Astrocyte (in vitro differentiated cells and primary cell): Measurements from ENCODE around the gene HMGCL. TPM values are rescaled to one million over a fixed set of nuclear protein-coding genes. Genes with fewer than 3 reads are reported as not detected.

ENCODE experiments used
- DNase-seq: peaks from one replicate; pipeline ENCODE4 v3.0.0-alpha.2; 2010; ENCODE audit warnings: low read depth
- FAIRE-seq: peaks from 2 replicates; lab custom pipeline; 2011; peaks lifted over from hg19 to GRCh38; lab: Jason Lieb, UNC
- H2AFZ ChIP-seq: 2 replicates; pipeline ENCODE4 v1.6.0; 2012; ENCODE audit warnings: low read depth, low read length, inconsistent platforms
- H3K27ac ChIP-seq: 2 replicates; pipeline ENCODE4 v1.5.1; 2011; ENCODE audit warnings: low read depth, low read length, inconsistent platforms
- H3K27me3 ChIP-seq: 2 replicates; pipeline ENCODE4 v1.6.0; 2011; ENCODE audit warnings: low read length, inconsistent platforms; ENCODE audit not compliant: insufficient read depth
- H3K36me3 ChIP-seq: 2 replicates; pipeline ENCODE4 v1.5.1; 2011; ENCODE audit warnings: low read length, inconsistent platforms; ENCODE audit not compliant: insufficient read depth
- H3K4me1 ChIP-seq: 2 replicates; pipeline ENCODE4 v1.5.1; 2011; ENCODE audit warnings: low read length, inconsistent platforms; ENCODE audit not compliant: insufficient read depth
- H3K4me2 ChIP-seq: 2 replicates; pipeline ENCODE4 v1.6.0; 2012; ENCODE audit warnings: low read length, inconsistent platforms
- H3K4me3 ChIP-seq: 2 replicates; pipeline ENCODE4 v1.5.1; 2011; ENCODE audit warnings: low read depth, mild to moderate bottlenecking, low read length, inconsistent platforms; ENCODE audit not compliant: insufficient read depth
- H3K79me2 ChIP-seq: 2 replicates; pipeline ENCODE4 v1.6.0; 2012; ENCODE audit warnings: mild to moderate bottlenecking, low read length, inconsistent platforms; ENCODE audit not compliant: insufficient read depth
- H3K9ac ChIP-seq: 2 replicates; pipeline ENCODE4 v1.6.0; 2012; ENCODE audit warnings: mild to moderate bottlenecking, low read length, inconsistent platforms
- H3K9me3 ChIP-seq: 2 replicates; pipeline ENCODE4 v1.5.1; 2012; ENCODE audit warnings: low read depth, mild to moderate bottlenecking, low read length, inconsistent platforms; ENCODE audit not compliant: insufficient read depth
- H4K20me1 ChIP-seq: 2 replicates; pipeline ENCODE4 v1.6.0; 2012; ENCODE audit warnings: low read length, inconsistent platforms; ENCODE audit not compliant: insufficient read depth
- H3K27ac Mint-ChIP-seq: one replicate; pipeline ENCODE4 v1.8.0; 2021; ENCODE audit warnings: mild to moderate bottlenecking, mixed read lengths; ENCODE audit not compliant: unreplicated experiment
- H3K27me3 Mint-ChIP-seq: one replicate; pipeline ENCODE4 v1.8.0; 2021; ENCODE audit warnings: low read depth, mixed read lengths; ENCODE audit not compliant: unreplicated experiment
- H3K36me3 Mint-ChIP-seq: one replicate; pipeline ENCODE4 v1.8.0; 2021; ENCODE audit warnings: low read depth, mixed read lengths; ENCODE audit not compliant: unreplicated experiment
- H3K4me1 Mint-ChIP-seq: one replicate; pipeline ENCODE4 v1.8.0; 2021; ENCODE audit warnings: low read depth, mixed read lengths; ENCODE audit not compliant: unreplicated experiment
- H3K4me3 Mint-ChIP-seq: one replicate; pipeline ENCODE4 v1.8.0; 2021; ENCODE audit warnings: mild to moderate bottlenecking, moderate library complexity, mixed read lengths; ENCODE audit not compliant: unreplicated experiment
- H3K9me3 Mint-ChIP-seq: one replicate; pipeline ENCODE4 v1.8.0; 2021; ENCODE audit warnings: mild to moderate bottlenecking, mixed read lengths; ENCODE audit not compliant: unreplicated experiment
- EZH2 ChIP-seq: IDR thresholded peaks from 2 replicates; pipeline ENCODE4 v1.6.1; 2012; ENCODE audit warnings: mild to moderate bottlenecking, low read length, inconsistent platforms; ENCODE audit not compliant: insufficient read depth
- total RNA-seq: library from RNA; stranded (reverse); gene quantifications from 2 replicates; pipeline ENCODE4 v1.2.1, GENCODE V29; 2021
- TF ChIP-seq, protein P1 (sequence below): IDR thresholded peaks from 2 replicates; pipeline ENCODE4 v1.5.1; 2011; ENCODE audit warnings: low read depth, mild to moderate bottlenecking, inconsistent platforms, low read length, moderate library complexity; ENCODE audit not compliant: insufficient read depth

Gene HMGCL
- total RNA-seq, 1 donor from 2014 or later, result 17.1 TPM

DNA sequence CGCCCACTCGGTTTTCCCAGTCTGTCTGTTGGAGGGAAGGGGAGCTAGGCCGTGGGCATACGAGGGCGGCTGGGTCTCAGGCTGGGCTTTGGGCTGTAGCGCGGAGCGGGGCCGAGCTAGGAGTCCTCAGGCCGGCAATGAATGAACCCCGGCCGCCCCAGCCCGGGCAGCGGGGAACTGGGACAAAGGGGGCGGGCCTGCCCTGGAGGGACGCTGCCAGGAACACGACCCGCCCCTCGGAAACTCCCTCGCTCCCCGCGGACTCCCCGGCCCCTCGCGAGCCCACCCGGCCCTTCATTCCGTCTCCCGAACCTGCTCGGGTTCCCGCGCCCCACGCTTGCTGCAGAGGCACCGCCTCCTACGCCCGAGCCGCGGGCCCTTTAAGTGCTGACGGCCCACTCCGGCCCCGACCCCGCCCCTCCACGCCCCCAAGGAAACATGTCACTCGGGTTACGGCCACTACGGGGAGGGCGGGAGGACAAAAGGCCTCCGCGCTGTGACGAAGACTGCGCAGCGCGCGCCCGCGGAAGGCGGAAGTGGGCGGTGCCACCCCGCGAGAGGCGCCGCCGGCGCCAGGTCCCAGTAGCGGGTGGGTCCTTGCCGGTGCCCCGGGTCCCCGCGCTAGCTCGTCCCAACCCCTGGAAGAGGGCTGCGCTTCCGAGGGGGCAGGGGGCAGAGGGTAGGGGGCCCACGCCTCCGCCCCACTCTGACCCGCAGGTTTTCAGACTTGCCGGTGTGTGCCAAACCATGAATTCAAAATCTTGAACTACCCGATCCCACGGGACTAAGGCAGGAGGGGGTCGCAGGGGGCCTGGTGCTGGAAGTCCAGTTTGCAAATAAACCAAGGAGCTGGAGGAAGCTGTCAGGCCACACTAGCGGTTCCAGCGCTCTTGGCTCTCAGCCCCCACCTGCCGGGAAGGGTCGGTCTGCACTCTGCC, 24.6 kb downstream of the HMGCL start, which contains the start of gene GALE:
TSS of gene GALE (minus strand) at position 355 of the 938 bp plus-strand sequence. CDS start 1,747 bp downstream, outside the sequence.
- Mint-ChIP-seq H3K4me1 (peaks cover 5% of the 10 kb centered on the region), H3K36me3 (peaks cover 8% of the 10 kb centered on the region), H3K4me3 (peak within 1 kb of the TSS; percentile 91), H3K9me3 (no peaks in the 10 kb centered on the region), H3K27me3 (no peaks in the 10 kb centered on the region), H3K27ac (peak within 1 kb of the TSS; percentile 93)
- Histone ChIP-seq H3K9ac (peak within 1 kb of the TSS; percentile 87), H3K4me2 (peak within 1 kb of the TSS; percentile 96), H3K27ac (peak within 1 kb of the TSS; percentile 79), H3K27me3 (no peaks in the 10 kb centered on the region), H2AFZ (peak within 1 kb of the TSS; percentile 56), H3K79me2 (no peaks in the 10 kb centered on the region), H3K4me3 (peak within 1 kb of the TSS; percentile 71), H4K20me1 (peaks cover under 1% of the 10 kb centered on the region), H3K4me1 (peaks cover 16% of the 10 kb centered on the region), H3K9me3 (no peaks in the 10 kb centered on the region), H3K36me3 (no peaks in the 10 kb centered on the region)
- peak; percentile 26 for FAIRE-seq
- peak; percentile 89 for DNase-seq
- TF ChIP-seq, protein P1, sequence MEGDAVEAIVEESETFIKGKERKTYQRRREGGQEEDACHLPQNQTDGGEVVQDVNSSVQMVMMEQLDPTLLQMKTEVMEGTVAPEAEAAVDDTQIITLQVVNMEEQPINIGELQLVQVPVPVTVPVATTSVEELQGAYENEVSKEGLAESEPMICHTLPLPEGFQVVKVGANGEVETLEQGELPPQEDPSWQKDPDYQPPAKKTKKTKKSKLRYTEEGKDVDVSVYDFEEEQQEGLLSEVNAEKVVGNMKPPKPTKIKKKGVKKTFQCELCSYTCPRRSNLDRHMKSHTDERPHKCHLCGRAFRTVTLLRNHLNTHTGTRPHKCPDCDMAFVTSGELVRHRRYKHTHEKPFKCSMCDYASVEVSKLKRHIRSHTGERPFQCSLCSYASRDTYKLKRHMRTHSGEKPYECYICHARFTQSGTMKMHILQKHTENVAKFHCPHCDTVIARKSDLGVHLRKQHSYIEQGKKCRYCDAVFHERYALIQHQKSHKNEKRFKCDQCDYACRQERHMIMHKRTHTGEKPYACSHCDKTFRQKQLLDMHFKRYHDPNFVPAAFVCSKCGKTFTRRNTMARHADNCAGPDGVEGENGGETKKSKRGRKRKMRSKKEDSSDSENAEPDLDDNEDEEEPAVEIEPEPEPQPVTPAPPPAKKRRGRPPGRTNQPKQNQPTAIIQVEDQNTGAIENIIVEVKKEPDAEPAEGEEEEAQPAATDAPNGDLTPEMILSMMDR, result no peak
- peak; percentile 1 for TF ChIP-seq EZH2

DNA sequence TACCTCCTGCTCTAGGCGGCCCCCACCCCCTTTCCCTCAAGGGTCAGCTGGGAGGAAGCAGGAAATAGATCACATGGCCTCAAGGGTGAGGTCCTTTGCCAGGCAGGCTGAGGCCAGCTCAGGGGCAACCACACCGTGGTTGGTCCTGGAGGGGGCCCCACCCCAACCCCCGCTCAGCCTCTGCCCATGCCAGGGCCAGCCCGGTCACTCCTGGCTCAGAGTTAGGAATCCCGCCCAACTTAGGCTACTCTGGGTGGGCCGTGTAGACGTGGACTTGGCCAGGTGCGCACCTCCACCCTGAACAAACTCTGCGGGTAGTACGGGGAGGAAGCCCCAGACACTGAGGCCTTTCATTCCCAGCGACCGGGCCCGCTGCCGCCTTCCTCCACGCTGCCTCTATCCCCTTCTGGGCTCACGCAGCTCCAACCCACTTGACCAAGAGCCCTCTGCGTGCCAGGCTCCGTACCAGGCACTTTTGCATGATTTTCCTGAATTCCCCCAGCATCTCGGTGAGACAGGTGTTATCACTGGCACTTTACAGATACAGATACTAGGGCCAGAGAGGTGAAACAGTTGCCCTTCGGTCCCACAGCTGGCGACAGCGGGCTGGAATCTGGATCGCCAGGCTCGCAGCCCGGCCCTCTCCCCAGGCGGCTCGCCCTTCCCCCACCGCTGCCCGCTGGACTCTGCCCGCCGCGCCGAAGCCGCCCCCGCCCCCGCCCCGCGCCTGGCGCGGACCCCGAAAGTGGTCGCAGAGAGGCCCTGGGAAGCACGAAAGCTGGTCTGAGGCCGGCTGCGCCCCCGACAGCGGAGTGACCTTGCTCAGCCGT, 25.4 kb downstream of the HMGCL start:
- FAIRE-seq (no peak), DNase-seq (peak; percentile 69)
- Mint-ChIP-seq H3K4me3 (peak overlapping the region; percentile 91), H3K27ac (peak overlapping the region; percentile 93), H3K9me3 (no peaks in the 10 kb centered on the region), H3K36me3 (peaks cover 6% of the 10 kb centered on the region), H3K27me3 (no peaks in the 10 kb centered on the region), H3K4me1 (peaks cover 5% of the 10 kb centered on the region)
- Histone ChIP-seq H3K79me2 (no peaks in the 10 kb centered on the region), H3K4me3 (peak overlapping the region; percentile 71), H3K27ac (peak overlapping the region; percentile 79), H3K4me1 (peaks cover 16% of the 10 kb centered on the region), H4K20me1 (peaks cover 3% of the 10 kb centered on the region), H3K36me3 (no peaks in the 10 kb centered on the region), H2AFZ (peak overlapping the region; percentile 32), H3K9ac (peak overlapping the region; percentile 87), H3K27me3 (no peaks in the 10 kb centered on the region), H3K9me3 (no peaks in the 10 kb centered on the region), H3K4me2 (peak overlapping the region; percentile 96)
- TF ChIP-seq, protein P1, result no peak
- TF ChIP-seq EZH2, result no peak
